ENCODE results near the gene UBE2Z. TPM values are rescaled to one million over a fixed set of nuclear protein-coding genes. Genes with fewer than 3 reads are reported as not detected.

UBE2Z gene
- total RNA-seq, 1 donor from 2014 or later = 61.5 TPM

DNA sequence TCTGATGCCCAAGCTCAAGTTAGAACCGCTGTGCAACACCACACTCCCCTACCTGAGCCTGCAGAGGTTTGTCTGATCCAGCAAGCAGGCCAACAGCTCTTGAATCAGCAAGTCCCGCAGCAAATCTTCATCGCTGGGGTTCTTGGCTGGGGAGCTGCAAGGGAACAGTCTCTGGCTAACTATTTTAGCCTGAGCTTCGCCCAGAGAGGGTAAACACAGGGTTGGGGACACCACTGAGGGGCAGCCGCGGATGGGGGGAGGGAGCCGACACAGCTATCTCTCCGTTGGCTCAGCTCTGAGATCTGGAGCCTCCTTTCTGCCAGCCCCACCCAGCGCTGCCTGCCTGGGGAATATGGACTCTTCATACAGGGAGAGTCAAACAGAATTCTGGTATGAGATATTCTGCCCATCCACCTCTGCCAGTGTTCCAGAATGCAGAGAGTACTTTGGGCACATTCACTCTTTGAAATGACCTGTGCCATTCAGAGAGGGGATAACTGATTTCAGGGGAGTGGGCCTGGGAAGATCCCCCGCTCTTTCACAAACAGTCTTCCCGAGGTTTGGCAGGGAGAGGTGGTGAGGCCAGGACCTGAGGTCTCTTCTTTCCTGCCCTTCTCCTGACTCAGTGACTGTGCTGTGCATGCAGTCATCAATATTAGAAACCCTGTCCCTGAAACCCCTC, 52.8 kb downstream of the UBE2Z start:
- no peak for DNase-seq (ENCODE audit: low read depth, low spot score)

DNA sequence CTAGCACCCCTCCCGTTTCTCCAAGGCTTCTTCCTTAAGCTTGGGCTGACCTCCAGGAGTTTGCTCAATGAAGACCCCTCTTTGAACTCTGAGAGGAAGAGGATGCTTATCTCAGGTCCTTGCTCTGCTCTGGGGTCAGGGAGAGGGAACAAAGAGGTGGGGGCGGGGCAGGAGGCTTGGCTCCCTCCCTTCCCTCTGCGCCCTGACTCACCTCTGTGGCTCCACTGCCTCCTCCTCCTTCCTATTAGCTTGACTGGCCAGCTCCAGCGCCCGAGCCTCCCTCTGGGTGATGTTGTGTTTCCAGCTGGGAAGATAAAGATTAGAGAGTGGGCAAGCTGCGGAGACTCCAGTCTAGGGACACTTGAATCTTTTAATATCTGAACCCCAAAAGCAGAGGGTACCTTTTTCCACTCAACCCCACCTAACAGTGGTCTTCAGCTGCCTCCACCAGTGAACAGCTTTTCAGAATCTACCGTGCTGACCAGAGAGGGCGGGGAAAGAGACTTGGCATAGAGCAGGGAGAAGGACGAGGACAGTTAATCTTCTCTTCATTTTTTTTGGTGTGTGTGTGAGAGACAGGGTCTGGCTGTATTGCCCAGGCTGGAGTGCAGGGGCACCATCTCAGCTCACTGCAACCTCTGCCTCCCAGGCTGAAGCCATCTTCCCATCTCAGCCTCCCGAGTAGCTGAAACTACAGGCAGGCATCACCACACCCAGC, 53.5 kb downstream of the UBE2Z start:
- no peak for DNase-seq (ENCODE audit: low read depth, low spot score)

DNA sequence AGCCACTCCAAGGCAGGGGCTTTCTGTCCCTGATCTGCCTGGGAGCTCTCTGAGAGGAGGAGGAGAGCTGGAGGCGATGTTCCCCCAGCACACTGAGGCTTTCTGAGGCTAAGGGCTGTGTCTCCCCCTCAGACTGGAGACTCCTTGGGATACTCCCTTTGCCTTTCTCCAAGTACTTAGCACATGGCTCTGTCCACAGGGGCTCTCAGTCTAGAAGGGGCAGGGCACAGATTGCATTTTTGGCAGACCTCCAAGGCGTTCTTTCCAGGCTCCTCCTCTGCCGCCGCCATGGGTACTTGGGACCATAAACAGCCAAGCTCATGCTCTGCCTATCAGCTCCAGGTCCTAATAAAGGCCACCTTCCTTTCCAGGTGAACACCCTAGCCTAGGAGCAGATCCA, 62.0 kb downstream of the UBE2Z start:
- no peak for DNase-seq (ENCODE audit: low read depth, low spot score)

DNA sequence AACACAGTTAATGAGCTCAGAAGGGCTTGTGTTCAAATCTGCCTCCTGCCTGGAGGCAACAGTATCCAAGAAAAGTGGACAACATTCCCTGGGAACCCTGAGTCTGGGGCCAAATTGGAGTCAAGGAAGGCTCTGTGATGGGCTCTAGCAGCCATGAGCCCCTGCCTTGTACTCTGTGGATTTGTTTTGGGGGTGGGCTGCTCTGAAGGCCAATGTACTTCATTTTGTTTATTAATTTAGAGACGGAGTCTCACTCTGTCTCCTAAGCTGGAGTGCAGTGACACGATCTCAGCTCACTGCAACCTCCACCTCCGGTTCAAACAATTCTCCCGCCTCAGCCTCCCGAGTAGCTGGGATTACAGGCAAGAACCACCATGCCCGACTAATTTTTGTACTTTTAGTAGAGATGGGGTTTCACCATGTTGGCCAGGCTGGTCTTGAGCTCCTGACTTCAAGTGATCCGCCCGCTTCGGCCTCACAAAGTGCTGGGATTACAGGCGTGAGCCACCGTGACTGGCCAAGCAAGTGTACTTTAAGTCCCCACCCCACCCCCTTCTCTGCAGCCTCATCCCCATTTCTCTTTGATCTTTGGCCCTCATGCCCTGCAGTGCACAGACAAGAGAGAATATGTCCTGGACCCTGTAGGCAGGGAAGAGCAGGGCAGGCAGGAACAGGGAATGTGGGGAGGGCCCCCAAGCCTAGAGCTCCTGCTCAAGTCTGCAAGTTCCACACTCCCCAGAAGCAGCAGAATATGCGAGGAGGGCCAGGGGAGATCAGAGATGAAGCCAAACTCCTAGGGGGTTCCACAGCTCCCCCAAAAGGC, 62.9 kb downstream of the UBE2Z start:
- no peak for DNase-seq (ENCODE audit: low read depth, low spot score)

DNA sequence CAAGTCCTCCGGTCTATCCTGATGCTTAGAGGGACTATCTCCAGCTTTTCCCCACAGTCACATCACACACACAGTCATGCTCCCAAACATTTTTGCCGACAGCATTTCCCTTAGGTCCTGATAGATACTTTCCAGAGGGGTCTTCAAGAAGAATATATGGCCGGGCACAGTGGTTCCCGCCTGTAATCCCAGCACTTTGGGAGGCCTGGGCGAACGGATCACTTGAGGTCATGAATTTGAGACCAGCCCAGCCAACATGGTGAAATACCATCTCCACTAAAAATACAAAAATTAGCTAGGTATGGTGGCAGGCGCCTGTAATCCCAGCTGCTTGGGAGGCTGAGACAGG, 64.5 kb downstream of the UBE2Z start:
- DNase-seq (ENCODE audit: low read depth, low spot score) = no peak

DNA sequence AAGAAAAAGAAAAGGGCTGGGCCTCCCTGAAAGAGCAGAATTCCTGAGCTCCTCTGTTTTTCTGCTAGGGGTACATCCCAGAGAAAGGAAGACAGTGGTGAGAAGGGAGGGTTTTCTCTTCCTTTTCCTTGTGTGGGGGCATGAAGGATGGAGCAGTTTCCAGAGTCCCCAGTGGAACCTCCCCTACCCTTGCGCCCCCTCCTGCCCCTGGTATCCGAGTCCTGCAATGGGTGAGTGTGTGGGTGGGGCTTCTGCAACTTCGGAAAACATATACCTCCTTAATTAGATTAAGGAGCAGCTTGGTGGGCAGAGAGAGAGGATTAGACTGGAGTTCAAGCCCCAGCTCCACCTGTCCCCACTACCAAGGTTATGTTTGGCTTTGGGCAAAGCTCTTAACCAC, 65.6 kb downstream of the UBE2Z start:
- no peak for DNase-seq (ENCODE audit: low read depth, low spot score)

Other genes starting within 250 kb of the UBE2Z start
- gene PRAC1, start 185.9 kb upstream of the UBE2Z start, total RNA-seq = not detected in 2 replicates
- not detected in 2 replicates for gene PRAC2, start 185.2 kb upstream of the UBE2Z start, total RNA-seq
- gene HOXB13, start 179.7 kb upstream of the UBE2Z start, total RNA-seq = not detected in 2 replicates
- gene TTLL6, start 91.2 kb upstream of the UBE2Z start, total RNA-seq = not detected in 2 replicates
- 30.4 and 58.9 TPM in 2 replicates for gene CALCOCO2, start 77.4 kb upstream of the UBE2Z start, total RNA-seq
- gene ATP5MC1, start 15.6 kb upstream of the UBE2Z start, total RNA-seq = 43.6 and 46.1 TPM in 2 replicates
- gene SNF8, start 36.4 kb downstream of the UBE2Z start, total RNA-seq = 140 and 169 TPM in 2 replicates
- gene GIP, start 60.2 kb downstream of the UBE2Z start, total RNA-seq = not detected in 2 replicates
- 0.21 and 0.40 TPM in 2 replicates for gene IGF2BP1, start 89.0 kb downstream of the UBE2Z start, total RNA-seq
- not detected in 2 replicates for gene B4GALNT2, start 224.4 kb downstream of the UBE2Z start, total RNA-seq